Panc1 (cell line): ENCODE measurements around the gene BTBD9. TPM values are rescaled to one million over a fixed set of nuclear protein-coding genes. Genes with fewer than 3 reads are reported as not detected.

Experiments
- ATAC-seq: fragments of 200-7000 bp; cut with Tn5 transposase; 2 replicates; pipeline ENCODE4 v1.9.1; 2020; ENCODE audit warnings: mild to moderate bottlenecking, moderate library complexity
- BruUV-seq: library from RNA; stranded (reverse); fragments of 400-500 nt; replicated peaks from 2 replicates; lab custom pipeline; 2021; lab: Mats Ljungman, UMichigan
- CTCF ChIA-PET: fragments of 300-600 bp; sonication (Branson Sonifier 250); formaldehyde crosslinking; loops from one replicate; lab custom pipeline; 2022; ENCODE audit warnings: antibody characterized with exemption; lab: Charles Lee
- POLR2A ChIA-PET: fragments of 300-600 bp; sonication (Branson Sonifier 250); formaldehyde crosslinking; loops from one replicate; lab custom pipeline; 2022; ENCODE audit warnings: antibody characterized with exemption; lab: Charles Lee
- DNase-seq: peaks from one replicate; pipeline ENCODE4 v3.0.0-alpha.2; 2010; ENCODE audit warnings: low read depth, low spot score
- H3K27ac ChIP-seq: 2 replicates; pipeline ENCODE4 v1.5.1; 2011; ENCODE audit warnings: mild to moderate bottlenecking, low read length, inconsistent platforms
- H3K27me3 ChIP-seq: fragments of 200-500 bp; sonication (Bioruptor generic); 2 replicates; pipeline ENCODE4 v1.6.0; 2014; ENCODE audit warnings: low read length, inconsistent platforms; ENCODE audit not compliant: control insufficient read depth, insufficient read depth
- H3K36me3 ChIP-seq: fragments of 200-500 bp; sonication (Bioruptor generic); 2 replicates; pipeline ENCODE4 v1.5.1; 2014; ENCODE audit warnings: inconsistent platforms, mild to moderate bottlenecking, low read length, moderate library complexity; ENCODE audit not compliant: control insufficient read depth, insufficient read depth
- H3K4me1 ChIP-seq: 2 replicates; pipeline ENCODE4 v1.5.1; 2011; ENCODE audit warnings: inconsistent platforms, mild to moderate bottlenecking, low read length, moderate library complexity; ENCODE audit not compliant: control insufficient read depth, insufficient read depth
- H3K4me3 ChIP-seq, 2 experiments: 2 replicates each; pipeline ENCODE4 v1.5.1; 2011 to 2012; ENCODE audit warnings: low read depth in 2 of 2, low read length in 2 of 2, mild to moderate bottlenecking in 2 of 2, inconsistent platforms in 1 of 2, moderate library complexity in 1 of 2
- H3K9me3 ChIP-seq: fragments of 200-500 bp; sonication (Bioruptor generic); 2 replicates; pipeline ENCODE4 v1.5.1; 2014; ENCODE audit warnings: low read depth, mild to moderate bottlenecking, inconsistent platforms, low read length, moderate library complexity; ENCODE audit not compliant: control insufficient read depth, insufficient read depth
- CTCF ChIP-seq: fragments of 450-650 bp; IDR thresholded peaks from 2 replicates; pipeline ENCODE4 v1.5.1; 2017; ENCODE audit warnings: mild to moderate bottlenecking
- POLR2AphosphoS5 ChIP-seq: IDR thresholded peaks from 2 replicates; pipeline ENCODE4 v1.6.1; 2012; ENCODE audit warnings: mild to moderate bottlenecking, low read depth, low read length, moderate library complexity
- REST ChIP-seq, 2 experiments: IDR thresholded peaks; 2 replicates each; pipeline ENCODE4 v1.6.1; 2011 to 2012; ENCODE audit warnings: low read depth in 2 of 2, control low read depth in 1 of 2, low read length in 1 of 2, mild to moderate bottlenecking in 1 of 2, moderate library complexity in 1 of 2; ENCODE audit not compliant: insufficient read depth in 1 of 2
- SIN3A ChIP-seq: IDR thresholded peaks from 2 replicates; pipeline ENCODE4 v1.6.1; 2012; ENCODE audit warnings: low read depth, mild to moderate bottlenecking, low read length, moderate library complexity, borderline replicate concordance; ENCODE audit not compliant: insufficient read depth
- TCF7L2 ChIP-seq: IDR thresholded peaks from 2 replicates; pipeline ENCODE4 v1.6.1; 2011; ENCODE audit warnings: mild to moderate bottlenecking, low read depth, low read length, inconsistent platforms
- in situ Hi-C: cut with HindIII; loops from 2 replicates; pipeline ENCODE4 v1.10.0; 2016; ENCODE audit warnings: low sequenced_read_pairs, low pct_unique_long_range_greater_than_20kb
- intact Hi-C: fragments of 100-400 bp; cut with micrococcal nuclease; formaldehyde crosslinking; loops from one replicate; pipeline ENCODE4 v1.10.0; 2022; ENCODE audit not compliant: unreplicated experiment
- total RNA-seq: library from RNA; stranded (reverse); gene quantifications from one replicate; pipeline ENCODE4 v1.2.1, GENCODE V29; 2021; ENCODE audit not compliant: unreplicated experiment

The BTBD9 gene
- total RNA-seq, 1 experiment from 2014 or later = 12.8 TPM

GRCh38 chr6:38151580-38152500 lies 487.9 kb downstream of the BTBD9 start:
- H3K4me3 ChIP-seq = no peak overlapping the region
- POLR2A ChIA-PET = no interaction called here
- ATAC-seq = no peak
- H3K36me3 ChIP-seq = no peaks in the 10 kb centered on the region; the same call in 1 of the 2 replicates
- H3K4me1 ChIP-seq = peaks cover 5% of the 10 kb centered on the region; the same call in 1 of the 2 replicates
- no TSS peak for BruUV-seq
- no peak for DNase-seq
- TF ChIP-seq CTCF (no peak), POLR2AphosphoS5 (no peak), REST (IDR thresholded peaks at IDR 0.05; ENCODE audit: insufficient read depth in 1 of 2, low read depth in 2 of 2, low read length in 1 of 2) (no peak), TCF7L2 (no peak), SIN3A (no peak)
- no peak overlapping the region for H3K27ac ChIP-seq
- no peaks in the 10 kb centered on the region for H3K27me3 ChIP-seq
- intact Hi-C loops = no loop called here
- in situ Hi-C loops = no loop called here
- CTCF ChIA-PET = no interaction called here
- no peaks in the 10 kb centered on the region for H3K9me3 ChIP-seq

- intact Hi-C loops = no loop called here
Measured at GRCh38 chr6:38150681-38151296, 488.9 kb downstream of the BTBD9 start.

More at GRCh38 chr6:38150681-38151296, 488.9 kb downstream of the BTBD9 start:
- H3K27ac ChIP-seq = no peak overlapping the region
- in situ Hi-C loops = no loop called here
- peaks cover 5% of the 10 kb centered on the region; the same call in 1 of the 2 replicates for H3K4me1 ChIP-seq
- no peak for ATAC-seq
- TF ChIP-seq SIN3A (no peak), POLR2AphosphoS5 (no peak), REST (IDR thresholded peaks at IDR 0.05; ENCODE audit: insufficient read depth in 1 of 2, low read depth in 2 of 2, low read length in 1 of 2) (no peak), CTCF (no peak), TCF7L2 (no peak)
- H3K9me3 ChIP-seq = no peaks in the 10 kb centered on the region
- H3K36me3 ChIP-seq = no peaks in the 10 kb centered on the region; the same call in 1 of the 2 replicates
- no TSS peak for BruUV-seq
- no peak for DNase-seq
- ChIA-PET POLR2A (no interaction called here), CTCF (no interaction called here)
- H3K27me3 ChIP-seq = no peaks in the 10 kb centered on the region
- H3K4me3 ChIP-seq = no peak overlapping the region
